Endothelial cell (in vitro differentiated cells): Measurements from ENCODE around the gene KAZN. TPM values are rescaled to one million over a fixed set of nuclear protein-coding genes. Genes with fewer than 3 reads are reported as not detected.
A peak's percentile ranks its signal among the peaks of the same experiment; 100 is the strongest.

Experiments
- DNase-seq: peaks from one replicate; pipeline ENCODE4 v3.0.0; 2021; ENCODE audit warnings: low spot score
- H3K27ac Mint-ChIP-seq: one replicate; pipeline ENCODE4 v1.8.0; 2021; ENCODE audit warnings: mixed read lengths, inconsistent platforms; ENCODE audit not compliant: unreplicated experiment
- H3K27me3 Mint-ChIP-seq: one replicate; pipeline ENCODE4 v1.8.0; 2021; ENCODE audit warnings: mild to moderate bottlenecking, moderate library complexity, mixed read lengths, inconsistent platforms; ENCODE audit not compliant: unreplicated experiment
- H3K36me3 Mint-ChIP-seq: one replicate; pipeline ENCODE4 v1.8.0; 2021; ENCODE audit warnings: mild to moderate bottlenecking, low read depth, mixed read lengths, inconsistent platforms; ENCODE audit not compliant: unreplicated experiment
- H3K4me1 Mint-ChIP-seq: one replicate; pipeline ENCODE4 v1.8.0; 2021; ENCODE audit warnings: mild to moderate bottlenecking, mixed read lengths, inconsistent platforms; ENCODE audit not compliant: unreplicated experiment
- H3K4me3 Mint-ChIP-seq: one replicate; pipeline ENCODE4 v1.8.0; 2021; ENCODE audit warnings: mild to moderate bottlenecking, mixed read lengths, inconsistent platforms; ENCODE audit not compliant: unreplicated experiment
- H3K9me3 Mint-ChIP-seq: one replicate; pipeline ENCODE4 v1.8.0; 2021; ENCODE audit warnings: mixed read lengths, inconsistent platforms; ENCODE audit not compliant: unreplicated experiment
- CTCF ChIP-seq: fragments of 200-600 bp; sonication (generic); IDR thresholded peaks from one replicate; pipeline ENCODE4 v1.5.0; 2021; ENCODE audit warnings: antibody characterized with exemption; ENCODE audit not compliant: unreplicated experiment
- total RNA-seq: library from RNA; stranded (reverse); fragmentation: NEBNext Ultra II Directional; extraction: Animal tissue kit (Norgen Biotek cat#: 25700); gene quantifications from one replicate; pipeline ENCODE4 v1.2.1, GENCODE V29; 2021; ENCODE audit not compliant: unreplicated experiment

The KAZN gene
- total RNA-seq, 1 donor from 2014 or later = 10.1 TPM

- no peak overlapping the region for H3K27ac Mint-ChIP-seq
- no peak for DNase-seq
- peaks cover 20% of the 10 kb centered on the region for H3K4me1 Mint-ChIP-seq
- H3K4me3 Mint-ChIP-seq = no peak overlapping the region
- no peaks in the 10 kb centered on the region for H3K27me3 Mint-ChIP-seq
- H3K36me3 Mint-ChIP-seq = no peaks in the 10 kb centered on the region
- H3K9me3 Mint-ChIP-seq = no peaks in the 10 kb centered on the region
- no peak for TF ChIP-seq CTCF
These were observed 548.5 kb downstream of the KAZN start for GRCh38 chr1:15146971-15147376.

GRCh38 chr1:15148004-15148403 lies 549.5 kb downstream of the KAZN start:
- no peak overlapping the region for H3K27ac Mint-ChIP-seq
- no peaks in the 10 kb centered on the region for H3K27me3 Mint-ChIP-seq
- H3K4me1 Mint-ChIP-seq = peaks cover 20% of the 10 kb centered on the region

GRCh38 chr1:15148475-15148874 lies 550.0 kb downstream of the KAZN start:
- Mint-ChIP-seq H3K9me3 (no peaks in the 10 kb centered on the region), H3K27ac (no peak overlapping the region), H3K4me1 (peaks cover 20% of the 10 kb centered on the region), H3K4me3 (no peak overlapping the region), H3K27me3 (no peaks in the 10 kb centered on the region), H3K36me3 (no peaks in the 10 kb centered on the region)
- DNase-seq = no peak
- no peak for TF ChIP-seq CTCF

More at GRCh38 chr1:15148004-15148403, 549.5 kb downstream of the KAZN start:
- Mint-ChIP-seq H3K36me3 (no peaks in the 10 kb centered on the region), H3K9me3 (no peaks in the 10 kb centered on the region), H3K4me3 (no peak overlapping the region)
- no peak for DNase-seq
- no peak for TF ChIP-seq CTCF

- no peak for TF ChIP-seq CTCF
- no peak overlapping the region for H3K27ac Mint-ChIP-seq
These were observed 550.5 kb downstream of the KAZN start for GRCh38 chr1:15148941-15149340.

GRCh38 chr1:15150376-15150775 lies 551.9 kb downstream of the KAZN start:
- DNase-seq = no peak
- Mint-ChIP-seq H3K4me1 (peaks cover 29% of the 10 kb centered on the region), H3K27ac (no peak overlapping the region), H3K27me3 (peaks cover 4% of the 10 kb centered on the region), H3K9me3 (no peaks in the 10 kb centered on the region), H3K36me3 (peaks cover 3% of the 10 kb centered on the region), H3K4me3 (peak overlapping the region; percentile 2)
- TF ChIP-seq CTCF = no peak

More at GRCh38 chr1:15148941-15149340, 550.5 kb downstream of the KAZN start:
- peaks cover 20% of the 10 kb centered on the region for H3K4me1 Mint-ChIP-seq
- H3K9me3 Mint-ChIP-seq = no peaks in the 10 kb centered on the region
- H3K4me3 Mint-ChIP-seq = no peak overlapping the region
- no peaks in the 10 kb centered on the region for H3K27me3 Mint-ChIP-seq
- H3K36me3 Mint-ChIP-seq = no peaks in the 10 kb centered on the region
- no peak for DNase-seq
